SKM-1 (cell line): ENCODE results near the gene CHST13.
"Not testable (repeated sequence)": the region's sequence is repeated elsewhere in the genome, so short reads cannot be mapped to it uniquely, and the experiment has no call there.

ENCODE experiments used
- DNase-seq: peaks from one replicate; lab custom pipeline; 2025; ENCODE audit not compliant: unreplicated experiment; lab: John Stamatoyannopoulos, UW

Gene CHST13

GRCh38 chr3:126525091-126525852 lies 1.3 kb downstream of the CHST13 start:
- no peak for DNase-seq

GRCh38 chr3:126525853-126526667 lies 2.1 kb downstream of the CHST13 start:
- no peak for DNase-seq

DNA sequence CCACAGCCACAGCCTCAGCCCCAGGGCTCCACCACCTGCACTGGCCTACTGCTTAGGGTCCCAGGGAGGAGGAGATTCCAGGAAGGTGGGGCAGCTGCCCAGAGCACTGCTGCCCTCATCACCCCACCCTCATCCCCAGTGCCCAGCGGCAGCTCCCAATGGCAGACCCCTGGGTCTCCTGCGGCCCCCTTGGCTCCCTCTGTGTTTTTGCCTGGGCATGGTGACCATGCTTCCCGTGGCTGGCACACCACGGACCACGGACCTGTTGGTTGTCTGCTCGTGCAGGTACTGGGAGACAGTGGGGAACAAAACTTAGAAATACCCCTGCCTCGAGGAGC lies 2.7 kb downstream of the CHST13 start:
- no peak for DNase-seq

- no peak for DNase-seq
These were observed 3.1 kb downstream of the CHST13 start for GRCh38 chr3:126527006-126527405.

DNA sequence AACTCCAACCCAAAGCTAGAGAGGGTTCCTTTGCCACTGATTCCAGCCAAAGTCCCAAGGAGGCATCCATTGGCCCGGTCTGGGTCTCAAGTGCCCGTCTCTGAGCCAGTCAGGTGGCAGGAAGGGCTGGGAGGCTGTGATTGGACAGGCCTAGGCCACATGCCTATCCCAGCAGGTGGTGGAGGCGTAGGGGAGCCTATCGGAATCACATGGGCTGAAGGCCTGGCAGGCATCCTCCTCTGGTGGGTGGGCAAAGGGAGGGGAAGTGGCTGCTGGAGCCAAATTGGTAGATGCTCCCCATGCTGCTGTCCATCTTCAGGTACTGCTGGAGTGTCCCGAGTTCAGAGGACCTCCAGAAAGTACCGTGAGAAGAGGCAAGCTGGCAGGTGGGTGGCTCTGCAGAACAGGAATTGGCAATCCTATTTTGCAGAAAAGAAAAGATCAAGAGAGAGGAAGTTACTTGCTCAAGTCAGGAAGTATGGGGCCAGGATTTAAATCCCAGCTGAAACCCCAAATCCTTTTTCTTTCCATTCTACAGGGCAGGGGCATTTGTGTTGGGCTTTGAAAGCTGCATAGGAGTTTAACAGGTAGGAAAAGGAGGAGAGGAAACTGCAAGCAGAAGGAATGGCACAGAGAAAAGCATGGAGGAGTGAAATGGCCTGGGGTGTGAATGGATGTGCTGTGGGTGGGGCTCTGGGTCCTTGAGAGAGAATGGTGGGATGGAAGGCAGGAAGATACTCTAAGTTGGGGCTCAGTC lies 3.7 kb downstream of the CHST13 start:
- DNase-seq: peak; percentile 8

GRCh38 chr3:126528419-126528799 lies 4.5 kb downstream of the CHST13 start:
- no peak for DNase-seq

DNA sequence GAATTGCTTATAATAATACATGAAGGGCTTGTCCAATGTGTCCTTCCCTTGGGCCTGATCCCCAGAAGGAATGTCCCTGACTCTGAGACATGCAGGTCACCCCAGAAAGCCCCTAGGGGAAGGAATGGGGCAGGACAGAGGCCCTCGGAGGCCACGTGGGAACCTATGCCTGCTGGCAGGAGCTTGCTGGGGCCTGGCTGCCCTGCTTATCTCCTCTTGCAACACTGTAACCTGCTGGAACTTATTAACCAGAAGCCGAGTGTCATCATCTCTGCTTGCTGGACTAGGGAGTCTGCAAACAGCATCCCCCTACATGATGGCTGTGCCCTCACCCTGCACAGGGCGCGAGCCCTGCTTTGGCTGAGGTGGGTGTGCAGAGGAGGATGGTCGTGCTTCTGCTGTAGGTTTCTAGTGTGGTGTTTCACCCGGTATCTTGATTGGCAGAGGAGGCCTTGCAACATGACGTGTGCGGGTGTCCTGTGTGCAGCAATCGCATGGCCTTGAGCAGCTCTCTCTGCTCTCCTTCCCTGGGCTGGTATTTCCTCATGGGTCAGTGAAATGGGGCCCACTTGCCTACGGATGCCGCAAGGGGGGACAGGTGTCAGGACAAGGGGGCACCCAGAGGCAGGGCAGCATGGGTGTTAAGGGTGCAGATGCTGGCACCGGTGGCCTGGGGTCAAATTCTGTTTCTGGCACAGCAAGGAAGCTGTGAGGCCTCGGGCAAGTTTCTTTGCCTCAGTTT lies 5.0 kb downstream of the CHST13 start:
- DNase-seq: peak; percentile 81

GRCh38 chr3:126529585-126530170 lies 5.7 kb downstream of the CHST13 start:
- DNase-seq: no peak

- DNase-seq: peak; percentile 95
These were observed 6.5 kb downstream of the CHST13 start for GRCh38 chr3:126530171-126531050.

- DNase-seq: no peak
These were observed 7.0 kb downstream of the CHST13 start for GRCh38 chr3:126531051-126531330.

DNA sequence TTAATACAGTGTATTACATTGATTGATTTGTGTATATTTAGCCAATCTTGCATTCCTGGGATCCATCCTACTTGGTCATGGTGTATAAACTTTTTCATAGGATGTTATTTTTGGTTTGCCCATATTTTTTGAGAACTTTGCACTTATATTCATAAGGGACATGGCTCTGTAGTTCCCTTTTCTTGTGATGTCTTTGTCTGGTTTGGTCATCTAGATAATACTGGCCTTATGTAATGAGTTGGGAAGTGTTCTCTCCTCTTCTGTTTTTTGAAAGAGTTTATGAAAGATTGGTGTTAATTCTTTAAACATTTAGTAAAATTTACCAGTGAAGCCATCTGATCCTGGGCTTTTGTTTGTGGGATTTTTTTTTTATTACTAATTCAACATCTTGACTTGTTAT lies 9.6 kb downstream of the CHST13 start:
- DNase-seq: peak; percentile 56

- not testable (repeated sequence) for DNase-seq
These were observed 10.8 kb downstream of the CHST13 start for GRCh38 chr3:126534716-126535115.

DNA sequence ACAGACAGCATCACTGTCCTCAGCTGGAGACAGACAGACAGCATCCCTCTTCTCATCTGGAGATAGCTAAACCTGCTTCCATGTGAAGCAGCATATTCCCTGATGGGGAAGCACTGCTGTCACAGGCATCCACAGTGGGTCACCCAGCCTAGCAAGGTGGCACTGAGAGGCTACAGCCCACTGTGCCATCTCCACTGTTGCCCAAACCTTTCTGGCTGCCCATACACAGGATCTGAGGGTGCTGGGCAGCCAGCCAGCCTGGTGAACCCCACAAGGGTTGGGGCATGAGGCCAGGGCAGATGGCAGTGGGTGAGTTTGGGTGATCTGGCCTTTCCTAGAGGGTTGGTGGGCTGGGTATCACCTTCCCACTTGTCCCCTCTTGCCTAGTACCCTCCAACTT lies 11.7 kb downstream of the CHST13 start:
- no peak for DNase-seq

DNA sequence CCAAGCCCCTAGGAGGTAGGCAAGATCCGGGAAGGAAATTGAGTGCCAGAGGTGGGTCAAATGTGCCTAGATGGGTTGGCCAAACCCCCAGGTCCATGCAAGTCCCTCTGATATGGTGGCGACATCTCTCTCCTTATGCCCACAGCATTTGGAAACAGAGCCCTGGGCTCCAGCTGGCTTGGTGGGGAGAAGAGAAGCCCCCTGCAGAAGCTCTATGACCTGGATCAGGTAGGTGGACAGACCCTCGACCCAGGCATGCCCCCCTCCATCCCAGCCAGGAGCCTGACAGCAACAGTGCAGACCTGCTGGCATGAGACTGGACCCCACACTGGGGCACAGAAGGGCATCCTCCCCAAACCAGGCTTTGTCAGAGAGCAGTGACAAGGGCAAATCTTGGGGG lies 12.2 kb downstream of the CHST13 start:
- no peak for DNase-seq

DNA sequence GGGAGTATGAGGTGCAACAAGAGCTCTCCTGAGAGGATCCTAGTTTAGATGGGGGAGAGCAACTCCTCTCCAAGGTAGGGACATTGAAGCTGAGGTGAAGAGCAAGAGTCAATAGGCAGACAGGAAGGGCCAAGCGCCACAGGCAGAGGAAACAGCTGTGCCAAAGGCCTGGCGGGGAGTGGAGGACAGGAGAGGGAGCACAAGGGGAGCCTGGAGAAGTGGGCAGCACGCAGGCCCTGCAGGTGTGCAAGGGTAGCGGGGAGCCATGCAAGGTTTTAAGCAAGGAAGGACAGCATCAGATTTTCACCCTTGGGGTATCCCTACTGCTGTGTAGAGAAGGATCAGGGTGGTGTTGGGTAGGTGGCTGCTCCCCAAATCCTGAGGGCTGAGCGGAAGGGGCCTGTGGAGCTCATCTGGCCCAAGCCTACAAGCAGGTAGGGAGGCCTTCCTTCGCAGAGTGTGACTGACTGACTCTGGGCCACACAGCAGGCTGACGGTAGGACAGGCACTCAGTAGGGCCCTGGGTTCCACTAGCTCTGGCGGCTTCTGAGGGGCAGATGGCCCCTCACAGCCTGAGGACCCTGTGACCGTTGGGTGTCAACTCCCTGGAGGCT lies 13.3 kb downstream of the CHST13 start:
- DNase-seq: no peak

- no peak for DNase-seq
These were observed 13.9 kb downstream of the CHST13 start for GRCh38 chr3:126537730-126538281.

- no peak for DNase-seq
These were observed 14.4 kb downstream of the CHST13 start for GRCh38 chr3:126538316-126538715.

DNA sequence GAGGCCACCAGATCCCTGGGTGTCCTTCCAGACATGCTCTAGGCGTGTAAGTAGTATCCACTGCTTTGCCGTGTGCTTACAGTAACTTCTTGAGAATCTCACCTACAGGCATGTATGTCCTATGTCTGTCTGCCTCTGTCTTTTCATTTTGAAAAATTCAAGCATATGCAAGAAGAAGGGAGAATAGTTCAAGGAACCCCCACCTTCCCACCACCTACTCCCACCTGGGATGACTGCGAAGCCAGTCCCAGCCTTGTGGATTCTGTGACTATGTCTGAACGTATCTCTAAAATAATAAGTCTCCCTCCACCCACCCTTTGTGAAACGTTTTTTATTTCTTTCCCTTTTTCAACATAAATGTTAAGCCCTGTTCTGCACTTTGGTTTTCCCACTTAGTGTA lies 15.0 kb downstream of the CHST13 start:
- DNase-seq: no peak

GRCh38 chr3:126539558-126540250 lies 15.7 kb downstream of the CHST13 start:
- no peak for DNase-seq
